HEK293T (cell line): ENCODE results near the gene PTGER1.

Experiments used
- ARNT ChIP-seq: fragments of 450-650 bp; IDR thresholded peaks from 2 replicates; pipeline ENCODE4 v1.6.1; 2017; ENCODE audit warnings: mild to moderate bottlenecking
- BHLHE40 ChIP-seq: fragments of 450-650 bp; IDR thresholded peaks from 2 replicates; pipeline ENCODE4 v1.6.1; 2016; ENCODE audit warnings: mild to moderate bottlenecking, moderate library complexity, borderline replicate concordance
- FOXA1 ChIP-seq: fragments of 450-650 bp; IDR thresholded peaks from 2 replicates; pipeline ENCODE4 v1.6.1; 2016; ENCODE audit warnings: mild to moderate bottlenecking
- FOXK2 ChIP-seq: fragments of 450-650 bp; IDR thresholded peaks from 2 replicates; pipeline ENCODE4 v1.6.1; 2016; ENCODE audit warnings: mild to moderate bottlenecking
- FOXM1 ChIP-seq: fragments of 450-650 bp; IDR thresholded peaks from 2 replicates; pipeline ENCODE4 v1.6.1; 2017; ENCODE audit warnings: mild to moderate bottlenecking, borderline replicate concordance
- HDGF ChIP-seq: fragments of 450-650 bp; IDR thresholded peaks from 2 replicates; pipeline ENCODE4 v1.6.1; 2017; ENCODE audit warnings: antibody characterized with exemption, borderline replicate concordance
- NFRKB ChIP-seq: fragments of 450-650 bp; IDR thresholded peaks from 2 replicates; pipeline ENCODE4 v1.6.1; 2016; ENCODE audit warnings: mild to moderate bottlenecking, moderate library complexity
- PKNOX1 ChIP-seq: fragments of 450-650 bp; IDR thresholded peaks from 2 replicates; pipeline ENCODE4 v1.6.1; 2016
- SP1 ChIP-seq: fragments of 450-650 bp; IDR thresholded peaks from 2 replicates; pipeline ENCODE4 v1.6.1; 2017
- SUZ12 ChIP-seq: fragments of 450-650 bp; IDR thresholded peaks from 2 replicates; pipeline ENCODE4 v1.6.1; 2016; ENCODE audit warnings: mild to moderate bottlenecking
- TARDBP ChIP-seq: fragments of 450-650 bp; IDR thresholded peaks from 2 replicates; pipeline ENCODE4 v1.6.1; 2016
- ZNF384 ChIP-seq: fragments of 450-650 bp; IDR thresholded peaks from 2 replicates; pipeline ENCODE4 v1.6.1; 2016

DNA sequence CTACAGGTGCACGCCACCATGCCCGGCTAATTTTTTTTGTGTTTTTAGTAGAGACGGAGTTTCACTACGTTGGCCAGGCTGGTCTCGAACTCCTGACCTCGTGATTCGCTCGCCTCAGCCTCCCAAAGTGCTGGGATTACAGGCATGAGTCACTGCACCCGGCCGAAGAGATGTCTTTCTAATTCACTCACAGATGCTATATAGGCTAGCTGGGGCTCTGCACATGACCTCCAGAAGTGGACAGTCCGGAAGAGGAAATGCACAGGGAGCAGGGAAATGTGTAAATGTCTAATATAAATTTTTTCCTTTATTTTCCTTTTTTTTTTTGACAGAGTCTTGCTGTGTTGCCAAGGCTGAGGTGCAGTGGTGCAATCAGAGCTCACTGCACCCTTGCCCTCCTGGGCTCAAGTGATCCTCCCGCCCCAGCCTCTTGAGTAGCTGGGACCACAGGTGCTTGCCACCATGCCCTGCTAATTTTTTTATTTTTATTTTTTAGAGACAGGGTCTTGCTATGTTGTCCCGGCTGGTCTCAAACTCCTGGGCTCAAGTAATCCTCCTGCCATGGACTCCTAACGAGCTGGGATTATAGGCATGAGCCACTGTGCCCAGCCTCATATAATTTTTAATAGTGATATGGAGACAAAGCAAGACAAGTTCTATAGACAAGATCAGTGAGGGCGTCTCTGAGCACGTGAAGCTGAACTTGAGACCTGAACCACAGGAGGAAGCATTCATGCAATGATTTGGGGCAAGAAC is 12.4 kb upstream of the PTGER1 start:
- TF ChIP-seq PKNOX1 (no peak), SP1 (no peak), NFRKB (no peak), BHLHE40 (no peak), FOXA1 (no peak), FOXM1 (no peak), TARDBP (no peak), ARNT (no peak), ZNF384 (no peak), HDGF (no peak), FOXK2 (no peak), SUZ12 (no peak)
